Ectodermal cell (in vitro differentiated cells): Measurements from ENCODE around the gene KRT12.

Experiments
- H3K27ac ChIP-seq: 2 replicates; pipeline ENCODE4 v1.7.0; 2013; ENCODE audit warnings: mild to moderate bottlenecking, low read depth, low read length; ENCODE audit not compliant: insufficient read depth, poor library complexity, severe bottlenecking
- H3K27me3 ChIP-seq: 2 replicates; pipeline ENCODE4 v1.7.0; 2013; ENCODE audit warnings: mild to moderate bottlenecking, low read length; ENCODE audit not compliant: insufficient read depth, control insufficient read depth, poor library complexity, severe bottlenecking
- H3K36me3 ChIP-seq: one replicate; pipeline ENCODE4 v1.7.0; 2013; ENCODE audit warnings: low read length; ENCODE audit not compliant: control insufficient read depth, insufficient read depth
- H3K4me1 ChIP-seq: one replicate; pipeline ENCODE4 v1.7.0; 2013; ENCODE audit warnings: low read length; ENCODE audit not compliant: control insufficient read depth, insufficient read depth
- H3K4me3 ChIP-seq: 2 replicates; pipeline ENCODE4 v1.7.0; 2013; ENCODE audit warnings: low read depth, low read length, control low read depth; ENCODE audit not compliant: insufficient read depth
- H3K9me3 ChIP-seq: 2 replicates; pipeline ENCODE4 v1.7.0; 2013; ENCODE audit warnings: mild to moderate bottlenecking, low read length, moderate library complexity; ENCODE audit not compliant: control insufficient read depth
- WGBS, 2 experiments: methylation state at CpG; one replicate each; pipeline ENCODE4 v1.1.7; 2013; ENCODE audit warnings: missing lambda C conversion rate in 2 of 2; 5-methylcytosine and 5-hydroxymethylcytosine counted together

KRT12 gene

DNA sequence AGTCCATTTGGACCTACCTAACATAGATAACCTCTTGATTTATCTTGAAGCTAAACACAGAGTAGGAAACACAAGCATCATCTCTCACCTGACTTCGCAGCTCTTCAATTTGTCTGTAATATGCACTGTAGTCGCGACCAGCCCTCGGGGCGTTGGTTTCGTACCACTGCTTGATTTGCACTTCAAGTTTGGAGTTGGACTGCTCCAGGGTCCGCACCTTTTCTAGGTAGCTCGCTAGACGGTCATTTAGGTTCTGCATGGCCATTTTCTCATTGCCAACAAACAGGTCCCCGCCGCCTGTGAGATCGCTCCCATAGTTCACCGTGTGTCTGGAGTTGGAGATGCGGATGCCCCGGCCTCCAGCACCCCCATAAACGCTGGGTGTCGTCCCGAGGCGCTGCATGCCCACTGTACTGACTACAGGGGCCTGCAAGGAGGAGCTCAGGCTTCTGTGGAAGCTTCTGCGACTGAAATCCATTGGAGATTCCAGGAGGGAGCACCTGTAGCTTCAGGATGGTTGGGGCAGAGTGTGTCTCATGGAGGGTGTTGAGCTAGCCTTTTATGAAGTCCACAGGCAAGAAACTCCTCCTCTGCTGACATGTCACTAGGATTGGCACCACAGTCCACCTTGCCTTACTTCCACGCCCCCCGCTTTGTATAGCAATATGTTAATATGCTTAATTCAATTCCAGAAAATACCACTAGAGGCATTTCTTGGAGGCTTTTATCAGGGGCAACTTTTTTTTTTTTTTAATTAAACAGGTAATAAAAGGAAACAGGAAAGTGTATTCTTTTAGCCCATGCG, 17.9 kb upstream of the KRT12 start, which contains the start of gene KRT20:
Gene KRT20, minus strand, starts transcription at position 535 of the 805 bp plus-strand sequence. Its CDS starts 57 bp downstream, at position 478.
- H3K27ac ChIP-seq, result no peak within 1 kb of the TSS
- no peaks in the 10 kb centered on the region for H3K9me3 ChIP-seq
- no peaks in the 10 kb centered on the region for H3K4me1 ChIP-seq
- no peaks in the 10 kb centered on the region for H3K27me3 ChIP-seq
- 93 to 94% methylated on average over 22 of the region's 23 CpGs for WGBS, 2 experiments
- H3K36me3 ChIP-seq, result no peaks in the 10 kb centered on the region
- H3K4me3 ChIP-seq, result no peak within 1 kb of the TSS

GRCh38 chr17:40883626-40884334, 16.8 kb upstream of the KRT12 start:
- Histone ChIP-seq H3K4me3 (no peak overlapping the region), H3K36me3 (no peaks in the 10 kb centered on the region), H3K4me1 (no peaks in the 10 kb centered on the region), H3K27ac (no peak overlapping the region), H3K27me3 (no peaks in the 10 kb centered on the region), H3K9me3 (no peaks in the 10 kb centered on the region)
- WGBS, 2 experiments, result 95 to 96% methylated on average over 6 to 7 of the region's 7 CpGs

GRCh38 chr17:40883031-40883430, 16.0 kb upstream of the KRT12 start:
- H3K4me3 ChIP-seq, result no peak overlapping the region
- no peaks in the 10 kb centered on the region for H3K9me3 ChIP-seq
- H3K27me3 ChIP-seq, result no peaks in the 10 kb centered on the region
- WGBS, 2 experiments, result 86 to 100% methylated on average over 1 of the region's 1 CpG
- H3K36me3 ChIP-seq, result no peaks in the 10 kb centered on the region
- no peak overlapping the region for H3K27ac ChIP-seq
- no peaks in the 10 kb centered on the region for H3K4me1 ChIP-seq

GRCh38 chr17:40879026-40879425, 12.0 kb upstream of the KRT12 start:
- H3K4me3 ChIP-seq, result no peak overlapping the region
- WGBS, 2 experiments, result 85 to 100% methylated on average over 1 of the region's 1 CpG
- no peaks in the 10 kb centered on the region for H3K36me3 ChIP-seq
- no peaks in the 10 kb centered on the region for H3K4me1 ChIP-seq
- no peaks in the 10 kb centered on the region for H3K9me3 ChIP-seq
- H3K27ac ChIP-seq, result no peak overlapping the region
- no peaks in the 10 kb centered on the region for H3K27me3 ChIP-seq

- Histone ChIP-seq H3K36me3 (no peaks in the 10 kb centered on the region), H3K9me3 (no peaks in the 10 kb centered on the region), H3K27ac (no peak overlapping the region), H3K4me3 (no peak overlapping the region), H3K4me1 (no peaks in the 10 kb centered on the region), H3K27me3 (no peaks in the 10 kb centered on the region)
- WGBS, 2 experiments, result 95% methylated on average over 9 of the region's 9 CpGs
Measured at GRCh38 chr17:40878044-40878443, 11.0 kb upstream of the KRT12 start.

- Histone ChIP-seq H3K9me3 (no peaks in the 10 kb centered on the region), H3K36me3 (no peaks in the 10 kb centered on the region), H3K4me3 (no peak overlapping the region), H3K4me1 (no peaks in the 10 kb centered on the region), H3K27ac (no peak overlapping the region), H3K27me3 (no peaks in the 10 kb centered on the region)
- 83 to 100% methylated on average over 1 of the region's 1 CpG for WGBS, 2 experiments
Measured at GRCh38 chr17:40873801-40874200, 6.8 kb upstream of the KRT12 start.

DNA sequence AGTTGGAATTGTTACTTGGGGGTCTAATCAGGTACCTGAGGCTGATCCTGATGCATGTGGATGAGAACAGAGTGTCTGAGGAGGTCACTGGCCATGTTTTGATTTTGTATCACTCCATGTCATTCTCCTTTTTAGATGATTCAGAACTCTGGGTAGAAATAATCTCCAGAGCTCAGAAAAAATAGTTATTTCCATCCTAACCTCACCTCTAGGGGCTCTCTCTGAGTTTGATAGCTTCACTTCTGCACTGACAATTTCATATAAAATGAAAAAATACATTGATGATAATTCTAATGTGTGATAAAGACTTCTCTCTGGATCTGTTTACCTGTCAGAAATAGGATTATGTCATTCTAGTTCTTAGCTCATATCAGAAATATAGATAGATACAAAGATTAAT, 6.2 kb upstream of the KRT12 start:
- H3K4me3 ChIP-seq, result no peak overlapping the region
- H3K9me3 ChIP-seq, result no peaks in the 10 kb centered on the region
- H3K27me3 ChIP-seq, result no peaks in the 10 kb centered on the region
- H3K36me3 ChIP-seq, result no peaks in the 10 kb centered on the region
- no peak overlapping the region for H3K27ac ChIP-seq
- no peaks in the 10 kb centered on the region for H3K4me1 ChIP-seq

GRCh38 chr17:40872416-40872815, 5.4 kb upstream of the KRT12 start:
- no peaks in the 10 kb centered on the region for H3K36me3 ChIP-seq
- no peaks in the 10 kb centered on the region for H3K9me3 ChIP-seq
- H3K27me3 ChIP-seq, result no peaks in the 10 kb centered on the region
- no peak overlapping the region for H3K4me3 ChIP-seq
- H3K4me1 ChIP-seq, result no peaks in the 10 kb centered on the region
- H3K27ac ChIP-seq, result no peak overlapping the region

GRCh38 chr17:40871316-40871715, 4.3 kb upstream of the KRT12 start:
- H3K4me1 ChIP-seq, result no peaks in the 10 kb centered on the region
- no peaks in the 10 kb centered on the region for H3K9me3 ChIP-seq
- no peaks in the 10 kb centered on the region for H3K36me3 ChIP-seq
- 91 to 95% methylated on average over 7 of the region's 7 CpGs for WGBS, 2 experiments
- H3K4me3 ChIP-seq, result no peak overlapping the region
- no peaks in the 10 kb centered on the region for H3K27me3 ChIP-seq
- H3K27ac ChIP-seq, result no peak overlapping the region

DNA sequence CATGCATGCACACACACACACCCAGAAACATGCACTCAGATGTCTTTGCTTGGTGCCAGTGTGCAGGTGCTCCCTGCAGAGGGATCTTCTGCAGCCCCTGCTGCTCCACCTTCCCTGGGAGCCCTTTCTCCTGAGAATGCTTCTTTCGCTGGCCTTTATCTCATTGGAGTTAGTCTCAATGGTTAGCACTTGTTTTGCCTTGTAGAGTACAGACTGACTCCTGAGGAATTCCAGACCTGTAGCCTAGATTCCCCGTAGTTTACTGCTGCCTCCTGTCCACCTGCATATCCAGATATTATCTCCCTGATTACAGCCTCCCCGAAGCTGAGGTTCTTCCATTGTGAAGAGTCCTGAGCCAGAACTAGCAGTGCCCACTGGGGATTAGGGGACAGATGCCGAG, 3.1 kb upstream of the KRT12 start:
- no peaks in the 10 kb centered on the region for H3K27me3 ChIP-seq
- 85 to 86% methylated on average over 4 of the region's 4 CpGs for WGBS, 2 experiments
- H3K36me3 ChIP-seq, result no peaks in the 10 kb centered on the region
- H3K4me3 ChIP-seq, result no peak overlapping the region
- H3K4me1 ChIP-seq, result no peaks in the 10 kb centered on the region
- H3K9me3 ChIP-seq, result no peaks in the 10 kb centered on the region
- H3K27ac ChIP-seq, result no peak overlapping the region
